Upper lobe of left lung (tissue), 6 donors: ENCODE data around the gene DEK. TPM values are rescaled to one million over a fixed set of nuclear protein-coding genes. Genes with fewer than 3 reads are reported as not detected.

Source experiments
- ATAC-seq, 2 donors: fragments of 200-7000 bp; cut with Tn5 transposase; one replicate each; pipeline ENCODE4 v1.9.1; 2022; ENCODE audit warnings: mild to moderate bottlenecking in 2 of 2, moderate library complexity in 2 of 2; ENCODE audit not compliant: low FRiP score in 2 of 2
- DNase-seq, 2 donors: peaks; one replicate each; pipeline ENCODE4 v3.0.0-alpha.2; 2019 to 2020
- H3K27ac ChIP-seq, 4 donors: fragments of 200-600 bp; sonication (generic); one replicate each; pipeline ENCODE4 v1.5.1; 2016 to 2019
- H3K27me3 ChIP-seq, 4 donors: fragments of 200-600 bp; sonication (generic); one replicate each; pipeline ENCODE4 v1.5.1; 2017 to 2019
- H3K36me3 ChIP-seq, 4 donors: fragments of 200-600 bp; sonication (generic); one replicate each; pipeline ENCODE4 v1.5.1; 2016 to 2019
- H3K4me1 ChIP-seq, 4 donors: fragments of 200-600 bp; sonication (generic); one replicate each; pipeline ENCODE4 v1.5.1; 2018 to 2019
- H3K4me3 ChIP-seq, 4 donors: fragments of 200-600 bp; sonication (generic); one replicate each; pipeline ENCODE4 v1.5.1; 2017 to 2019; ENCODE audit warnings: mild to moderate bottlenecking in 2 of 4, moderate library complexity in 1 of 4
- H3K9me3 ChIP-seq, 4 donors: fragments of 200-600 bp; sonication (generic); one replicate each; pipeline ENCODE4 v1.5.1; 2018 to 2019
- CTCF ChIP-seq, 6 experiments: fragments of 450-650 bp in 4 of 6; fragments of 200-600 bp in 2 of 6; sonication (generic) in 2 of 6; IDR thresholded peaks; one replicate each; pipeline ENCODE4 v1.5.1; 2016 to 2019; ENCODE audit warnings: antibody characterized with exemption in 6 of 6
- EP300 ChIP-seq, 4 donors: sonication (generic); formaldehyde crosslinking; IDR thresholded peaks; one replicate each; pipeline ENCODE4 v1.5.1; 2017; ENCODE audit warnings: antibody characterized with exemption in 4 of 4, control low read depth in 2 of 4
- POLR2A ChIP-seq, 4 donors: fragments of 450-650 bp; IDR thresholded peaks; one replicate each; pipeline ENCODE4 v1.5.1; 2016 to 2017; ENCODE audit warnings: antibody characterized with exemption in 4 of 4, mild to moderate bottlenecking in 2 of 4
- POLR2AphosphoS5 ChIP-seq, 2 donors: sonication (generic); formaldehyde crosslinking; IDR thresholded peaks; one replicate each; pipeline ENCODE4 v1.5.1; 2017; ENCODE audit warnings: antibody characterized with exemption in 2 of 2
- WGBS, 2 donors: methylation state at CpG; one replicate each; pipeline ENCODE4 v1.1.5; 2017 to 2018; 5-methylcytosine and 5-hydroxymethylcytosine counted together
- total RNA-seq, 6 donors: library from RNA; depleted of rRNA in 4 of 6; stranded (reverse); fragments of >200 nt in 4 of 6; gene quantifications; one replicate each; pipeline versions ENCODE4 v1.1.0 to v1.2.1, GENCODE V29; 2016 to 2021
- donor health status: DM: no; HTN: no; CAD: no; lungs with moderate emphysema.
- donor health status: DM: no; HTN: yes; CAD: no; lungs with severe emphysema.

DEK gene
- total RNA-seq, 6 donors from 2014 or later, result 61.5 to 170 (median 92.4) TPM

DNA sequence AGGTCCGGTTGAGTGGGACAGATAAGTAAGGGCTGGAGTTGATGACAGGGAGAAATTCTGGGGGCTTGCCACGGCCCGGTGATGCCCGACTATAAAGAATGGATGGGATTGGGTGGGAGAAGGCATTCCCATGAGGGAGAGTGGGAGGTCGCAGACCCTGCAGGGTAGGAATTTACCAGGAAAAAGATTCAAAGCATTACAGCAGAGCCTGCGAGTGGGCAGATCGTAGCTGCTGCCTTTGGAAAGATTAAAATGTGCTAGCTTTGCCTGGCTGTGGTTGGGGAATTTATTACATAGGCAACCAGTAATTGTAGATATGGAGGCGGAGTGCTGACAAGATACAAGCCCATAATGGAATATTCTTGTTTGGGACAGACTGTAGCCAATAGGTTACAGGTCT, 59.6 kb downstream of the DEK start:
- 91 to 96% methylated on average over 8 of the region's 8 CpGs for WGBS, 2 donors
- no peaks in the 10 kb centered on the region for H3K27me3 ChIP-seq
- H3K9me3 ChIP-seq, result no peaks in the 10 kb centered on the region
- H3K27ac ChIP-seq, result no peak overlapping the region
- DNase-seq (no peak), ATAC-seq (no peak)
- peaks cover 0 to 60% (median 21%) of the 10 kb centered on the region in 4 donors for H3K36me3 ChIP-seq
- no peak for TF ChIP-seq POLR2AphosphoS5 (IDR thresholded peaks at IDR 0.05)
- TF ChIP-seq EP300 (IDR thresholded peaks at IDR 0.05), result no peak
- TF ChIP-seq POLR2A (IDR thresholded peaks at IDR 0.05), result no peak
- TF ChIP-seq CTCF (IDR thresholded peaks at IDR 0.05), result no peak
- H3K4me3 ChIP-seq, result no peak overlapping the region
- H3K4me1 ChIP-seq, result no peaks in the 10 kb centered on the region

- Histone ChIP-seq H3K4me3 (no peak overlapping the region), H3K4me1 (no peaks in the 10 kb centered on the region), H3K9me3 (no peaks in the 10 kb centered on the region), H3K36me3 (peaks cover 0 to 63% (median 21%) of the 10 kb centered on the region in 4 donors), H3K27ac (no peak overlapping the region), H3K27me3 (no peaks in the 10 kb centered on the region)
- DNase-seq (no peak), ATAC-seq (no peak)
- TF ChIP-seq POLR2A (IDR thresholded peaks at IDR 0.05) (no peak), CTCF (IDR thresholded peaks at IDR 0.05) (no peak)
- 95 to 97% methylated on average over 6 of the region's 6 CpGs for WGBS, 2 donors
Measured at GRCh38 chr6:18203786-18204185, 60.5 kb downstream of the DEK start.

GRCh38 chr6:18192026-18192425, 72.3 kb downstream of the DEK start:
- ATAC-seq (no peak), DNase-seq (no peak)
- Histone ChIP-seq H3K27ac (no peak overlapping the region), H3K36me3 (peaks cover under 1 to 34% (median 6%) of the 10 kb centered on the region in 4 donors), H3K4me3 (no peak overlapping the region), H3K27me3 (no peaks in the 10 kb centered on the region), H3K4me1 (no peaks in the 10 kb centered on the region), H3K9me3 (no peaks in the 10 kb centered on the region)
- no peak for TF ChIP-seq POLR2AphosphoS5 (IDR thresholded peaks at IDR 0.05)
- TF ChIP-seq POLR2A (IDR thresholded peaks at IDR 0.05), result no peak
- no peak for TF ChIP-seq CTCF (IDR thresholded peaks at IDR 0.05)
- no peak for TF ChIP-seq EP300 (IDR thresholded peaks at IDR 0.05)
- WGBS, 2 donors, result 97 to 99% methylated on average over 3 of the region's 3 CpGs

GRCh38 chr6:18189196-18189595, 75.1 kb downstream of the DEK start:
- Histone ChIP-seq H3K9me3 (no peaks in the 10 kb centered on the region), H3K36me3 (peaks cover 0 to 38% (median 6%) of the 10 kb centered on the region in 4 donors), H3K27ac (no peak overlapping the region), H3K27me3 (no peaks in the 10 kb centered on the region), H3K4me3 (no peak overlapping the region), H3K4me1 (peaks cover 0 to 12% (median 4%) of the 10 kb centered on the region in 4 donors)
- TF ChIP-seq CTCF (IDR thresholded peaks at IDR 0.05) (no peak), EP300 (IDR thresholded peaks at IDR 0.05) (no peak), POLR2A (IDR thresholded peaks at IDR 0.05) (no peak), POLR2AphosphoS5 (IDR thresholded peaks at IDR 0.05) (no peak)
- DNase-seq (no peak), ATAC-seq (no peak)
- 89% methylated on average over 2 of the region's 2 CpGs for WGBS, 2 donors

DNA sequence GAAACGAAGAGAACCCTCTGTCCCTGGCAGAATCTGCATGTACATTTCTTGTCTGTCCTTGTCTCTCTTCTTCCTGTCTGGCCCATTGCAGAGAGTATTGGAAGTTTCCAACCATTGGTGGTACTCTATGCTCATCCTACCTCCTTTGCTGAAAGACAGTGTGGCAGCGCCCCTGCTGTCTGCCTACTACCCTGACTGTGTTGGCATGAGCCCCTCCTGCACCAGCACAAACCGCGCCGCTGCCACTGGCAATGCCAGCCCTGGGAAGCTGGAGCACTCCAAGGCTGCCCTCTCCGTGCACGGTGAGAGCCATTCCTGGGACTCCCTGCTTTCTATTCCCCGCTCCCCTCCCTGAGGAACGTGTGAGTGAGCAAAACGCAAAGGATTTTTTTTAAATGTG, 76.6 kb downstream of the DEK start:
- Histone ChIP-seq H3K27ac (no peak overlapping the region), H3K4me1 (peaks cover 0 to 12% (median 4%) of the 10 kb centered on the region in 4 donors), H3K27me3 (no peaks in the 10 kb centered on the region), H3K9me3 (no peaks in the 10 kb centered on the region), H3K4me3 (no peak overlapping the region), H3K36me3 (peaks cover 0 to 32% (median 6%) of the 10 kb centered on the region in 4 donors)
- TF ChIP-seq EP300 (IDR thresholded peaks at IDR 0.05) (no peak), POLR2A (IDR thresholded peaks at IDR 0.05) (no peak), CTCF (IDR thresholded peaks at IDR 0.05) (no peak), POLR2AphosphoS5 (IDR thresholded peaks at IDR 0.05) (no peak)
- DNase-seq (peak in 1 of 2 donors; percentile 39), ATAC-seq (no peak)
- WGBS, 2 donors, result 91 to 98% methylated on average over 10 of the region's 10 CpGs
